CD14-positive monocyte (primary cell): ENCODE measurements around the gene RASEF. TPM values are rescaled to one million over a fixed set of nuclear protein-coding genes. Genes with fewer than 3 reads are reported as not detected.

ENCODE experiments used
- DNase-seq, 3 donors: peaks; one replicate each; pipeline ENCODE4 v3.0.0-alpha.2; 2011 to 2022
- H2AFZ ChIP-seq: 2 replicates; pipeline ENCODE4 v1.6.0; 2012; ENCODE audit warnings: mild to moderate bottlenecking, low read depth, low read length, inconsistent platforms; ENCODE audit not compliant: insufficient read depth, poor library complexity, severe bottlenecking
- H3K27ac ChIP-seq, 2 donors: 1 replicate in 1 of 2; 2 replicates in 1 of 2; pipeline ENCODE4 v1.5.1; 2012 to 2013; ENCODE audit warnings: low read length in 2 of 2, control low read depth in 1 of 2, inconsistent platforms in 1 of 2, low read depth in 1 of 2, mild to moderate bottlenecking in 1 of 2
- H3K27me3 ChIP-seq, 2 donors: one replicate each; pipeline versions ENCODE4 v1.6.0 to v1.6.1; 2011 to 2013; ENCODE audit warnings: low read length in 2 of 2; ENCODE audit not compliant: control insufficient read depth in 2 of 2, insufficient read depth in 2 of 2
- H3K36me3 ChIP-seq, 2 donors: replicated peaks in 1 of 2; 1 replicate in 1 of 2; 2 replicates in 1 of 2; pipeline versions ENCODE4 v1.5.1 to v1.6.1; 2012 to 2013; ENCODE audit warnings: low read length in 2 of 2, control low read depth in 1 of 2, inconsistent platforms in 1 of 2, mild to moderate bottlenecking in 1 of 2; ENCODE audit not compliant: insufficient read depth in 2 of 2, control insufficient read depth in 1 of 2
- H3K4me1 ChIP-seq, 2 donors: 1 replicate in 1 of 2; 2 replicates in 1 of 2; pipeline versions ENCODE4 v1.5.1 to v1.6.1; 2012 to 2013; ENCODE audit warnings: low read length in 2 of 2, control low read depth in 1 of 2, inconsistent platforms in 1 of 2, mild to moderate bottlenecking in 1 of 2, moderate library complexity in 1 of 2; ENCODE audit not compliant: insufficient read depth in 2 of 2, control insufficient read depth in 1 of 2
- H3K4me2 ChIP-seq: replicated peaks from 2 replicates; pipeline ENCODE3; 2012; ENCODE audit warnings: low read length, moderate library complexity, mild to moderate bottlenecking; ENCODE audit not compliant: poor library complexity, severe bottlenecking; ENCODE audit errors: extremely low read depth
- H3K4me3 ChIP-seq, 3 experiments: fragments of 200-600 bp in 1 of 3; sonication (generic) in 1 of 3; replicated peaks in 1 of 3; 1 replicate in 2 of 3; 2 replicates in 1 of 3; pipeline ENCODE4 v1.5.1; 2011 to 2013; ENCODE audit warnings: low read length in 3 of 3, mild to moderate bottlenecking in 3 of 3, control low read depth in 2 of 3, low read depth in 2 of 3, inconsistent platforms in 1 of 3, moderate library complexity in 1 of 3
- H3K79me2 ChIP-seq: 2 replicates; pipeline ENCODE4 v1.6.0; 2012; ENCODE audit warnings: mild to moderate bottlenecking, control low read depth, inconsistent platforms, low read length, moderate library complexity; ENCODE audit not compliant: insufficient read depth
- H3K9ac ChIP-seq: 2 replicates; pipeline ENCODE4 v1.6.0; 2017; ENCODE audit warnings: low read length, mild to moderate bottlenecking; ENCODE audit not compliant: insufficient read depth, poor library complexity, severe bottlenecking
- H3K9me3 ChIP-seq, 2 donors: replicated peaks in 1 of 2; 1 replicate in 1 of 2; 2 replicates in 1 of 2; pipeline versions ENCODE4 v1.5.1 to v1.6.1; 2012 to 2013; ENCODE audit warnings: low read length in 2 of 2, control low read depth in 1 of 2; ENCODE audit not compliant: control insufficient read depth in 1 of 2, insufficient read depth in 1 of 2
- H4K20me1 ChIP-seq: 2 replicates; pipeline ENCODE4 v1.6.0; 2012; ENCODE audit warnings: mild to moderate bottlenecking, low read length, control low read depth, moderate library complexity; ENCODE audit not compliant: insufficient read depth
- H3K27ac Mint-ChIP-seq, 7 donors: one replicate each; pipeline ENCODE4 v1.8.0; 2020; ENCODE audit warnings: mild to moderate bottlenecking in 7 of 7, mixed read lengths in 7 of 7, moderate library complexity in 6 of 7, inconsistent platforms in 2 of 7
- H3K27me3 Mint-ChIP-seq, 3 donors: one replicate each; pipeline ENCODE4 v1.8.0; 2021 to 2022; ENCODE audit warnings: low read depth in 3 of 3, mild to moderate bottlenecking in 3 of 3, mixed read lengths in 3 of 3, moderate library complexity in 3 of 3, inconsistent platforms in 1 of 3
- H3K36me3 Mint-ChIP-seq, 2 donors: one replicate each; pipeline ENCODE4 v1.8.0; 2020; ENCODE audit warnings: mixed read lengths in 2 of 2, inconsistent platforms in 1 of 2, mild to moderate bottlenecking in 1 of 2
- H3K4me1 Mint-ChIP-seq: one replicate; pipeline ENCODE4 v1.8.0; 2020; ENCODE audit warnings: mild to moderate bottlenecking, mixed read lengths
- H3K4me3 Mint-ChIP-seq, 2 donors: one replicate each; pipeline ENCODE4 v1.8.0; 2020; ENCODE audit warnings: mild to moderate bottlenecking in 2 of 2, mixed read lengths in 2 of 2, moderate library complexity in 1 of 2
- H3K9me3 Mint-ChIP-seq, 7 donors: one replicate each; pipeline ENCODE4 v1.8.0; 2020 to 2022; ENCODE audit warnings: mixed read lengths in 7 of 7, mild to moderate bottlenecking in 6 of 7, moderate library complexity in 6 of 7, inconsistent platforms in 2 of 7
- WGBS: methylation state at CpG from one replicate; pipeline ENCODE4 v1.1.5; 2013; ENCODE audit warnings: missing lambda C conversion rate; ENCODE audit not compliant: insufficient coverage; 5-methylcytosine and 5-hydroxymethylcytosine counted together
- intact Hi-C, 2 donors: fragments of 100-400 bp; cut with micrococcal nuclease; formaldehyde crosslinking; loops; one replicate each; pipeline versions ENCODE4 v1.15.0 to v1.15.1; 2023
- polyA plus RNA-seq, 3 donors: library from polyadenylated mRNA; depleted of rRNA in 1 of 3; unstranded in 2 of 3; stranded (reverse) in 1 of 3; fragments of 300-500 nt in 2 of 3; fragments of >200 nt in 1 of 3; fragmentation: Illumina TruSeq in 2 of 3; gene quantifications; 1 replicate in 2 of 3; 2 replicates in 1 of 3; pipeline ENCODE4 v1.2.3, GENCODE V29; 2012 to 2021
- TF ChIP-seq, protein P1 (sequence below): fragments of 200-600 bp; IDR thresholded peaks from one replicate; pipeline ENCODE4 v1.8.0; 2022; ENCODE audit warnings: antibody characterized with exemption, mild to moderate bottlenecking

The RASEF gene
- polyA plus RNA-seq, 3 donors = not detected

DNA sequence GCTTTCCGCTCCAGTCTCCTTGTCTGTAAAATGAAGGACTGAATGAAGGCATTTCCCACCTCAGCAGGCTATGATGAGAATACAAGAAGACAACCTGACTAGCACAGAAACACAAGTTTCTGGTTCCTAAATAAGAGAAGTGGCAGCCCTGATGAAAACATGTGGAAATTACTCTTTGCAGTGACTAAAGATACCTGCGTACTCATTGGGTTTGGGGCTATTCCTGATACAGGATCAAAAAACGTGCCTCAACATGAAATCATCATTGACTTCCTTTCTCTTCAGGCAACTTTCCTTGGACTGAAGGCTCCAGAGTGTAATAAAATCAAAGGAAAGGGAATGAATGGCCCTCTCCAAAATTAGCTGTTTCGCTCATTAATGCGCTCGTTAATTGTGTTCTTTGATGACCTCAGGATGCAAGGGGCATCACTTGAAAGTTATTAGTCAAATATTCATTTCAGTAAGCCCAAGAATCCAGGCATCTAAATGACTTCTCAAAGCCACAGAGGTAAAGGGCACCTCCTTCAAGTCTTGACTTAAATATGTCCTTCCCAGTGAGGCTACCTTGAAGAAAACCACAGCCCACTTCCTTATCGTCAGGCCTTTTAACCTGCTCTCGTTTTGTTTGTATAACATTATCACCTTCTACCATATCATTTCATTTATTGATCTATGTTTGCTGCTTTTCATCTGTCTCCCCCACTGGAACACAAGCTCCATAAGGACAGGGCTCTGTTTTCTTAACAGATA, 68.9 kb downstream of the RASEF start:
- Histone ChIP-seq H3K9me3 (no peaks in the 10 kb centered on the region), H3K27me3 (no peaks in the 10 kb centered on the region), H3K9ac (no peak overlapping the region), H2AFZ (no peak overlapping the region), H3K79me2 (no peaks in the 10 kb centered on the region), H4K20me1 (no peaks in the 10 kb centered on the region), H3K36me3 (no peaks in the 10 kb centered on the region), H3K4me3 (no peak overlapping the region), H3K27ac (no peak overlapping the region), H3K4me2 (no peak overlapping the region), H3K4me1 (no peaks in the 10 kb centered on the region)
- intact Hi-C loops = no loop called here
- Mint-ChIP-seq H3K4me1 (no peaks in the 10 kb centered on the region), H3K9me3 (peaks cover 0 to 10% (median 1%) of the 10 kb centered on the region in 7 donors), H3K27ac (no peak overlapping the region), H3K4me3 (no peak overlapping the region), H3K27me3 (peaks cover 0 to 3% (median 0%) of the 10 kb centered on the region in 3 donors), H3K36me3 (no peaks in the 10 kb centered on the region)
- WGBS = 83% methylated on average over 2 of the region's 8 CpGs
- no peak for DNase-seq
- TF ChIP-seq, protein P1, sequence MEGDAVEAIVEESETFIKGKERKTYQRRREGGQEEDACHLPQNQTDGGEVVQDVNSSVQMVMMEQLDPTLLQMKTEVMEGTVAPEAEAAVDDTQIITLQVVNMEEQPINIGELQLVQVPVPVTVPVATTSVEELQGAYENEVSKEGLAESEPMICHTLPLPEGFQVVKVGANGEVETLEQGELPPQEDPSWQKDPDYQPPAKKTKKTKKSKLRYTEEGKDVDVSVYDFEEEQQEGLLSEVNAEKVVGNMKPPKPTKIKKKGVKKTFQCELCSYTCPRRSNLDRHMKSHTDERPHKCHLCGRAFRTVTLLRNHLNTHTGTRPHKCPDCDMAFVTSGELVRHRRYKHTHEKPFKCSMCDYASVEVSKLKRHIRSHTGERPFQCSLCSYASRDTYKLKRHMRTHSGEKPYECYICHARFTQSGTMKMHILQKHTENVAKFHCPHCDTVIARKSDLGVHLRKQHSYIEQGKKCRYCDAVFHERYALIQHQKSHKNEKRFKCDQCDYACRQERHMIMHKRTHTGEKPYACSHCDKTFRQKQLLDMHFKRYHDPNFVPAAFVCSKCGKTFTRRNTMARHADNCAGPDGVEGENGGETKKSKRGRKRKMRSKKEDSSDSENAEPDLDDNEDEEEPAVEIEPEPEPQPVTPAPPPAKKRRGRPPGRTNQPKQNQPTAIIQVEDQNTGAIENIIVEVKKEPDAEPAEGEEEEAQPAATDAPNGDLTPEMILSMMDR = no peak

DNA sequence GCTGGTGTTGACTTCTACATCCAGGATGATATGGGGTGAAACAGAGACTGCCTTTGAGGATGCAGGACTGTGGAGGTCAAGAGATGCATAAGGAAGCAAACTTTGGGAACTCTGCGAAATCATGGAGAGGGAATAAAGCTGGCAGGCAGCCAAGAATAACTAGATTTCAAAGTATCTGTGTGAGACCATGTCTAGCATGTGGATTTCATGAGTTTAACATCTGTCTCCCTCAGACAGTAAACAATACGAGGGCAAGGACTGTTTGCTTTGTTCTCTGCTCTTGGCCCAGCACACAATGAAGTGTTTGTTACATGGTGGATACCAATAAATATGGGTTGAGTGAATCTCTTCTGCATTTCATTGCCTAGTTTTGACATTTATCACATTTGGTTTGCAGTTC, 71.3 kb downstream of the RASEF start:
- no peaks in the 10 kb centered on the region for H3K4me1 ChIP-seq
- no peak overlapping the region for H3K27ac ChIP-seq
- no peak overlapping the region for H3K4me2 ChIP-seq
- no peaks in the 10 kb centered on the region for H3K27me3 ChIP-seq
- no peak overlapping the region for H3K9ac ChIP-seq
- H2AFZ ChIP-seq = no peak overlapping the region
- Mint-ChIP-seq H3K4me1 (no peaks in the 10 kb centered on the region), H3K27me3 (peaks cover 0 to 3% (median 0%) of the 10 kb centered on the region in 3 donors), H3K9me3 (peaks cover 0 to 10% (median 3%) of the 10 kb centered on the region in 7 donors), H3K4me3 (no peak overlapping the region), H3K36me3 (no peaks in the 10 kb centered on the region), H3K27ac (no peak overlapping the region)
- TF ChIP-seq, protein P1 = no peak
- H3K36me3 ChIP-seq = no peaks in the 10 kb centered on the region
- DNase-seq = no peak
- H3K9me3 ChIP-seq = no peaks in the 10 kb centered on the region
- intact Hi-C loops = no loop called here
- no peaks in the 10 kb centered on the region for H4K20me1 ChIP-seq
- no CpG with 5 or more reads among the region's 2 CpGs for WGBS
- H3K79me2 ChIP-seq = no peaks in the 10 kb centered on the region
- no peak overlapping the region for H3K4me3 ChIP-seq
